ENCODE measurements around the gene NIPA2. TPM values are rescaled to one million over a fixed set of nuclear protein-coding genes. Genes with fewer than 3 reads are reported as not detected.

The NIPA2 gene
- total and polyA plus RNA-seq, 2 of the 8 experiments (the other 6 are each of a cell fraction or from before 2014, with no cell fraction given), result 38.5 to 81.7 TPM

DNA sequence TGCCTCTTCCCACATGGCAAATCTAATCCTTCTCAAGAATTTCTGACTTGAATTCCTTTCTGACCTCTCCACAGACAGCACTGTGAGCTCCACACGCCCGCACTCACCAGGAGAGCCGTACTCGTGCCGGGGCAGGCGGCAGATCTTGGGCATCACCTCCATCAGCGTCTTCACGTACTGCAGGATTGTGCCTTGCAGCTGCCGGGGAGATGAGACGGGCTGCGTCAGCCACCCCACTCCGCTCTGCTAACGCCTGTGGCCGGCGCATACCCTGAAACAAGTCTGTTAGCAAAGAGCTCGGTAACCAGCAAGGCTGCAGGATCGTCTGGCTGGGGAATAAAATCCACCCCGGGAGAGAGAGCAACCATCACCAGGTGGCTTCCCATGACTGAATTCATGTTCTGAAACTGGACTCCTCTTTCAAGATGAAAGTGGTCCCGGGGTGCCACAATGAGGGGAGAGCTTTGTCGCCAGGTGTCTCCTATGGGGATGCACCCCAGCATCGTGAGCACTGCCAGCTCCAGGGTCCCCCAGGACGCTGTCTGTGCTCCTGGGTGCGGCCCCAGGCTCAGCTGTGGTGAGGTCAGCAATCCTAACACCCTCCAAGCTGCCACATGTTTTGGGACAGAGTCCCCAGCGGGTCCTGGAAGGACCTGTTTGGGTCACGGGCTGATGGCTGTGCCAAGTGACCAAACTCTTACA lies 43.4 kb downstream of the NIPA2 start:
- no peak overlapping the region for H3K14ac ChIP-seq (ENCODE audit: insufficient read length)
- no peak for DNase-seq (ENCODE audit: low read depth in 1 of 2, low spot score in 2 of 2)
- H4K8ac ChIP-seq (ENCODE audit: extremely low read depth, insufficient read depth, low read length), result no peak overlapping the region; the same call in 1 of the 2 replicates
- no peak overlapping the region for H3K9ac ChIP-seq (replicated peaks in 1 of 4; ENCODE audit: extremely low read depth in 1 of 4, low read depth in 3 of 4, low read length in 3 of 4)
- no peak overlapping the region for H2AK5ac ChIP-seq (ENCODE audit: low read depth, low read length)
- no peak overlapping the region for H2BK120ac ChIP-seq (replicated peaks; ENCODE audit: low read depth, low read length)
- H3K4me1 ChIP-seq (replicated peaks in 1 of 4; ENCODE audit: control insufficient read depth in 3 of 4, insufficient read depth in 4 of 4, low read length in 3 of 4), result peaks cover 0 to 3% (median 0%) of the 10 kb centered on the region in 4 experiments; a peak in 1 of 7 replicates
- no peaks in the 10 kb centered on the region for H4K20me1 ChIP-seq (replicated peaks in 1 of 2; ENCODE audit: control insufficient read depth in 1 of 2, insufficient read depth in 2 of 2, low read length in 2 of 2)
- H3K79me1 ChIP-seq (ENCODE audit: low read depth, low read length), result no peaks in the 10 kb centered on the region; the same call in 1 of the 2 replicates
- ChIA-PET CTCF (ENCODE audit: partially characterized antibody) (interaction anchor here (0.7 to 1.2 kb wide), 2 partner anchors 19 to 97 kb away, joined by 3 to 4 read pairs; no protein-coding TSS in a partner anchor), POLR2A (ENCODE audit: partially characterized antibody) (interaction anchor here (1.8 kb wide), 1 partner anchor 8 kb away, joined by 4 read pairs; no protein-coding TSS in a partner anchor)
- H3K4me3 ChIP-seq (ENCODE audit: extremely low read depth in 1 of 4, insufficient read depth in 2 of 4, low read depth in 3 of 4, low read length in 4 of 4), result no peak overlapping the region
- WGBS, 2 experiments (ENCODE audit: extremely low coverage in 1 of 2, insufficient coverage in 1 of 2, insufficient read length in 1 of 2, insufficient replicate concordance in 2 of 2, low coverage in 1 of 2, low lambda C conversion rate in 2 of 2, missing lambda C conversion rate in 1 of 2), result 92% methylated on average over 25 of the region's 25 CpGs; no CpG with 5 or more reads in 1 of the 2 experiments
- no peak overlapping the region for H4K5ac ChIP-seq (ENCODE audit: insufficient read length, low read depth, low read length)
- no peak overlapping the region for H2BK12ac ChIP-seq (ENCODE audit: low read depth, low read length)
- H4K91ac ChIP-seq (replicated peaks; ENCODE audit: insufficient read length, low read length), result no peak overlapping the region
- no peaks in the 10 kb centered on the region for H3K79me2 ChIP-seq (ENCODE audit: control insufficient read depth in 1 of 2, insufficient read depth in 2 of 2, low read length in 2 of 2)
- H2BK15ac ChIP-seq (ENCODE audit: low read length), result no peak overlapping the region
- no peak overlapping the region for H2AFZ ChIP-seq (ENCODE audit: low read length)
- no peaks in the 10 kb centered on the region for H3K23me2 ChIP-seq (ENCODE audit: low read depth, low read length)
- H3K4me2 ChIP-seq (ENCODE audit: insufficient read depth in 1 of 2, low read depth in 2 of 2, low read length in 2 of 2), result no peak overlapping the region
- H3K36me3 ChIP-seq (ENCODE audit: control insufficient read depth in 2 of 4, insufficient read depth in 4 of 4, low read length in 3 of 4), result peaks cover 2 to 8% (median 4%) of the 10 kb centered on the region in 4 experiments; a peak in 4 of 8 replicates
- no peak overlapping the region for H3K56ac ChIP-seq (replicated peaks; ENCODE audit: insufficient read length, low read depth, low read length)
- H3K23ac ChIP-seq (ENCODE audit: insufficient read length), result no peak overlapping the region
- H2BK20ac ChIP-seq (ENCODE audit: low read length), result no peak overlapping the region
- FAIRE-seq, result no peak
- no peak overlapping the region for H3K4ac ChIP-seq (replicated peaks; ENCODE audit: insufficient read length, low read depth, low read length)
- no peak overlapping the region for H3K18ac ChIP-seq (ENCODE audit: extremely low read depth, low read length)
- H3K27ac ChIP-seq (ENCODE audit: low read depth, low read length), result no peak overlapping the region
- no peaks in the 10 kb centered on the region; a peak in 1 of 4 replicates for H3K9me3 ChIP-seq (ENCODE audit: insufficient read depth in 2 of 2, low read depth in 1 of 2, low read length in 1 of 2)
- H2BK5ac ChIP-seq (ENCODE audit: low read depth, low read length), result no peak overlapping the region
- no peaks in the 10 kb centered on the region for H3K27me3 ChIP-seq (replicated peaks in 1 of 4; ENCODE audit: control insufficient read depth in 3 of 4, extremely low read depth in 1 of 4, insufficient read depth in 3 of 4, low read length in 3 of 4)
- TF ChIP-seq EZH2 (IDR thresholded peaks at IDR 0.05; ENCODE audit: low read depth, low read length, severe bottlenecking) (no peak), TAF7 (optimal IDR thresholded peaks at IDR 0.05; ENCODE audit: borderline replicate concordance, low read depth, low read length) (no peak), KDM4A (IDR thresholded peaks at IDR 0.05; ENCODE audit: low read depth, low read length, severe bottlenecking) (no peak), RBBP5 (IDR thresholded peaks at IDR 0.05; ENCODE audit: borderline replicate concordance, low read depth, low read length) (no peak), JUN (IDR thresholded peaks at IDR 0.05; ENCODE audit: low read depth, low read length) (no peak)
- TF ChIP-seq, protein P1, sequence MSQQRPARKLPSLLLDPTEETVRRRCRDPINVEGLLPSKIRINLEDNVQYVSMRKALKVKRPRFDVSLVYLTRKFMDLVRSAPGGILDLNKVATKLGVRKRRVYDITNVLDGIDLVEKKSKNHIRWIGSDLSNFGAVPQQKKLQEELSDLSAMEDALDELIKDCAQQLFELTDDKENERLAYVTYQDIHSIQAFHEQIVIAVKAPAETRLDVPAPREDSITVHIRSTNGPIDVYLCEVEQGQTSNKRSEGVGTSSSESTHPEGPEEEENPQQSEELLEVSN (IDR thresholded peaks at IDR 0.05), result no peak
- TF ChIP-seq, protein P2, sequence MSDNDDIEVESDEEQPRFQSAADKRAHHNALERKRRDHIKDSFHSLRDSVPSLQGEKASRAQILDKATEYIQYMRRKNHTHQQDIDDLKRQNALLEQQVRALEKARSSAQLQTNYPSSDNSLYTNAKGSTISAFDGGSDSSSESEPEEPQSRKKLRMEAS (IDR thresholded peaks at IDR 0.05), result no peak

Data from H1 (cell line).